Activated CD4-positive, alpha-beta T cell treated with anti-CD3 and anti-CD28 coated beads, Interleukin-2, amount 10 ng/mL, durations not matched to agents 24 days and 14 days (primary cell): ENCODE results near the gene CCDC7. TPM values are rescaled to one million over a fixed set of nuclear protein-coding genes. Genes with fewer than 3 reads are reported as not detected.
"Not testable (repeated sequence)": the region's sequence is repeated elsewhere in the genome, so short reads cannot be mapped to it uniquely, and the experiment has no call there.

Experiments used
- DNase-seq: peaks from one replicate; pipeline ENCODE4 v3.0.0; 2022
- H3K27ac Mint-ChIP-seq: one replicate; pipeline ENCODE4 v1.8.0; 2022; ENCODE audit warnings: mild to moderate bottlenecking, mixed read lengths
- H3K27me3 Mint-ChIP-seq: one replicate; pipeline ENCODE4 v1.8.0; 2022; ENCODE audit warnings: mixed read lengths
- H3K36me3 Mint-ChIP-seq: one replicate; pipeline ENCODE4 v1.8.0; 2022; ENCODE audit warnings: low read depth, mild to moderate bottlenecking, mixed read lengths
- H3K4me1 Mint-ChIP-seq: one replicate; pipeline ENCODE4 v1.8.0; 2021; ENCODE audit warnings: mixed read lengths
- H3K4me3 Mint-ChIP-seq: one replicate; pipeline ENCODE4 v1.8.0; 2022; ENCODE audit warnings: mild to moderate bottlenecking, moderate library complexity, mixed read lengths
- H3K9me3 Mint-ChIP-seq: one replicate; pipeline ENCODE4 v1.8.0; 2021; ENCODE audit warnings: mixed read lengths
- intact Hi-C: fragments of 100-400 bp; cut with micrococcal nuclease; formaldehyde crosslinking; loops from one replicate; pipeline ENCODE4 v1.15.1; 2023
- total RNA-seq: library from RNA; stranded (reverse); gene quantifications from 2 replicates; pipeline ENCODE4 v1.2.3, GENCODE V29; 2022

CCDC7 gene
- total RNA-seq, 1 donor from 2014 or later = 13.6 TPM

GRCh38 chr10:32906595-32906994, 460.7 kb downstream of the CCDC7 start:
- Mint-ChIP-seq H3K27me3 (no peaks in the 10 kb centered on the region), H3K9me3 (no peaks in the 10 kb centered on the region), H3K27ac (no peak overlapping the region), H3K36me3 (peaks cover 16% of the 10 kb centered on the region), H3K4me3 (no peak overlapping the region), H3K4me1 (no peaks in the 10 kb centered on the region)
- no peak for DNase-seq
- intact Hi-C loops = no loop called here

GRCh38 chr10:32909456-32909855, 463.5 kb downstream of the CCDC7 start:
- Mint-ChIP-seq H3K27me3 (no peaks in the 10 kb centered on the region), H3K4me3 (no peak overlapping the region), H3K27ac (no peak overlapping the region), H3K4me1 (no peaks in the 10 kb centered on the region), H3K9me3 (no peaks in the 10 kb centered on the region), H3K36me3 (peaks cover 24% of the 10 kb centered on the region)
- no peak for DNase-seq
- intact Hi-C loops = no loop called here

- H3K9me3 Mint-ChIP-seq, intact Hi-C loops, H3K27me3 Mint-ChIP-seq, DNase-seq, H3K27ac Mint-ChIP-seq, H3K4me3 Mint-ChIP-seq, H3K4me1 Mint-ChIP-seq: not testable (repeated sequence)
- H3K36me3 Mint-ChIP-seq = peaks cover 28% of the 10 kb centered on the region
These were observed 464.0 kb downstream of the CCDC7 start for GRCh38 chr10:32909970-32910369.

- intact Hi-C loops = no loop called here
- H3K27ac Mint-ChIP-seq = no peak overlapping the region
- no peak overlapping the region for H3K4me3 Mint-ChIP-seq
- no peaks in the 10 kb centered on the region for H3K4me1 Mint-ChIP-seq
- H3K36me3 Mint-ChIP-seq = peaks cover 40% of the 10 kb centered on the region
- H3K27me3 Mint-ChIP-seq = no peaks in the 10 kb centered on the region
- H3K9me3 Mint-ChIP-seq = peaks cover 6% of the 10 kb centered on the region
- DNase-seq = no peak
These were observed 465.5 kb downstream of the CCDC7 start for GRCh38 chr10:32911285-32912016.

- DNase-seq, H3K4me3 Mint-ChIP-seq, H3K4me1 Mint-ChIP-seq, H3K27me3 Mint-ChIP-seq, intact Hi-C loops, H3K27ac Mint-ChIP-seq, H3K9me3 Mint-ChIP-seq: not testable (repeated sequence)
- peaks cover 55% of the 10 kb centered on the region for H3K36me3 Mint-ChIP-seq
These were observed 471.9 kb downstream of the CCDC7 start for GRCh38 chr10:32917817-32918216.

- Mint-ChIP-seq H3K27ac (no peak overlapping the region), H3K4me3 (no peak overlapping the region), H3K9me3 (peaks cover 10% of the 10 kb centered on the region), H3K27me3 (no peaks in the 10 kb centered on the region), H3K36me3 (peaks cover 51% of the 10 kb centered on the region), H3K4me1 (peaks cover 8% of the 10 kb centered on the region)
- no peak for DNase-seq
- intact Hi-C loops = no loop called here
These were observed 476.2 kb downstream of the CCDC7 start for GRCh38 chr10:32922170-32922569.

GRCh38 chr10:32923134-32923533, 477.2 kb downstream of the CCDC7 start:
- Mint-ChIP-seq H3K27me3 (no peaks in the 10 kb centered on the region), H3K27ac (no peak overlapping the region), H3K36me3 (peaks cover 52% of the 10 kb centered on the region), H3K9me3 (peaks cover 10% of the 10 kb centered on the region), H3K4me1 (peaks cover 8% of the 10 kb centered on the region), H3K4me3 (no peak overlapping the region)
- DNase-seq = no peak
- intact Hi-C loops = no loop called here

- Mint-ChIP-seq H3K4me1 (peaks cover 8% of the 10 kb centered on the region), H3K9me3 (peaks cover 10% of the 10 kb centered on the region), H3K4me3 (no peak overlapping the region), H3K27me3 (no peaks in the 10 kb centered on the region), H3K27ac (peak overlapping the region; percentile 7), H3K36me3 (peaks cover 52% of the 10 kb centered on the region)
- intact Hi-C loops = no loop called here
- no peak for DNase-seq
These were observed 477.9 kb downstream of the CCDC7 start for GRCh38 chr10:32923849-32924248.

Other genes with a start within 250 kb of the CCDC7 start
- gene EPC1, start 99.0 kb upstream of the CCDC7 start, total RNA-seq = 32.3 and 34.3 TPM in 2 replicates